T-helper 22 cell (primary cell): ENCODE results near the gene NHLRC2.

ENCODE experiments used
- DNase-seq: peaks from one replicate; pipeline ENCODE4 v3.0.0-alpha.2; 2020; ENCODE audit warnings: low read depth

NHLRC2 gene

GRCh38 chr10:113865901-113866300, 11.4 kb downstream of the NHLRC2 start:
- no peak for DNase-seq

DNA sequence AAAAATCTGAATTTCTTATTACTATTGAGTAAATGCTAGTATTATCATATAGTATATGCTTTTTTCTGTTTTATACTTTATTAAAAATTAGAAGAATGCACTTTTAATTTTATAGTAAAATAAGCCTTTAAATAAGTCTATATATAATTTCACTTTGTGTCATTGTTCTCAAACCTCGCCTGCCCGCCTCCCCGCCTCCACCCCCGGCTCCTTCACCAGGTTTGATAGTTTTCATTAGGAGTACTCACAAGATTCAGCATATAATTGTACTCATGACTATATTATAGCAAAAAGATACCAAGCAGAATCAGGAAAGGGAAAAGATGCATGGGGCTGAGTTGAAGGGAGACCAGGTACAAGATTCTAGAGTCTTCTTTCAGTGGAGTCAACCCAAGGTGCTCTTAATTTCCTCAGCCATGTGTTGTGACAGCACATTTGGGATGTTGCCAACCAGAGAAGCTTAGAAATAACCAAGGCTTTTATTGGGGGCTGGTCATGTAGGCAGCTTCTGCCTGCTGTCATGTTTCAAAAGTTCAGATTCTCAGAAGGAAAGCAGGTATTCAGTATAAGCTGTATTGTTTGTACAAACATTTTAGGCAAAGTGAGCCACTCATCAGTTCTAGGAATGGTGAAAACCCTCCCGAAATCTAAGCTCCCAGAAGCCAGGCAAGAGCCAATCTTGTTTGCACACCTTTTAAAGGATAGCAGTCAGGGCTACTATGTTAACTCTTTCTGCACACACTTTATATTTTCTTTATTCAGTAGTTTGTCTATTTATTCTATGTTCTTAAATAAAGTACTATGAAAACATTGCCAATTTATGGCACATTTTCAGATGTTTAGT, 12.3 kb downstream of the NHLRC2 start:
- no peak for DNase-seq

GRCh38 chr10:113867904-113868303, 13.4 kb downstream of the NHLRC2 start:
- no peak for DNase-seq

- DNase-seq = no peak
Measured at GRCh38 chr10:113869789-113870188, 15.3 kb downstream of the NHLRC2 start.

DNA sequence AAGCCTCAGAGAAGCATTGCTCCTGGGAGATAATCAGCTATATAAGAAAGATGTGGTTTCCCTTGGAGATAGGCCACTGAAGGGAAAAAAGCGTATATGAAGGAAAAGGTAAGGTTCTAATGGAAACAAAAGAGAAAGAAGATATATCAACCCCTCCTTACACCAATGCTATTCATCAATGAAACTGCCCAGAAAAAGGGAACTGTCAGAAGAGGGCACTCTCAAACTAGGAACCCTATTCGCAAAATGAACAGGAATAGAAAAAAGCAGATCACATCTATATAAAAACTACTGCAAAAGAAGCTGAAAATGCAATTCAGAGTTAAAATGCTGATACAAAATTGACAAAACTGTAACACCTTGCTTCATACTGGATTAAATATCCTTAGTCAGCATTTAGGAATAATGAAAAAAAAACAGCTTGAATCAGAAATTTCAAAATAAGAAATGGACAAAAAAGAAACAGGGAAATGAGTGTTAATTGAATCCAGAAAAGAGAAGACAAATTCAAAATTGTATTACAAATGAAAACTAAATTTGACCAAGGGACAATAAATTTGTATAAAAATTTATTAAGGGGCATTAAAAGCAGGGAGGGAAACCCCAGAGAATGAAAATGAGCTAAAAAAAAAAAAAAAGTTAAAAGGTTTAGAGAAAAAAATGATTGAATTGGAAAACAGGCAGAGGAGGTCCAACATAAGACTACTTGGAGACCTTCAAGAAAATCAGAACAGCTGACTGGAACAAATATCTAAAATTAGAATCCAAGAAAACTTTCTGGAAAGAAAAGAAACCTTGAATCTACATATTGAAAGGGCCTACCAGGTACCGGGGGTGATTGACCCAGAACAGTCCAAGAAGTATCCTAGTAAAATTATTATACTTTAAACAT, 17.9 kb downstream of the NHLRC2 start:
- DNase-seq = no peak

GRCh38 chr10:113875212-113875611, 20.8 kb downstream of the NHLRC2 start:
- DNase-seq = no peak

GRCh38 chr10:113876461-113876860, 22.0 kb downstream of the NHLRC2 start:
- DNase-seq = no peak

GRCh38 chr10:113879691-113880090, 25.2 kb downstream of the NHLRC2 start:
- DNase-seq = no peak

DNA sequence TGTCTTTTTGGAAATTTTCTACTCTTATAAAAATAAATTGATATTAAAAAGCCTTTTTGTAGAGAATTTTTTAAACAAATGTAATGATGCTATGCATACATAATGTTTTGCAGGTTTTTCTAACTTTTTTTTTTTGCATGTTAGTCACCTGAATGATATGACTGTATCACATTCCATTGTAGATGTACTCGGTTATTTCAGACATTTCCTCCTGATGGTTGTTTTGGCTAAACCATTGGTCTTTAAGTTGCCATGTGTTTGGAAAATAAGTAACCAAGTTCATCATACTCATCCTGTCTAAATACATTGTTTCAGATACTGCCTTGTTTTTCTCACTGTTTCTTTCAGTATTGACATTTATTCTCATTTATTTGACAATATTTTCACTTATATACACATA, 25.8 kb downstream of the NHLRC2 start:
- DNase-seq = no peak

DNA sequence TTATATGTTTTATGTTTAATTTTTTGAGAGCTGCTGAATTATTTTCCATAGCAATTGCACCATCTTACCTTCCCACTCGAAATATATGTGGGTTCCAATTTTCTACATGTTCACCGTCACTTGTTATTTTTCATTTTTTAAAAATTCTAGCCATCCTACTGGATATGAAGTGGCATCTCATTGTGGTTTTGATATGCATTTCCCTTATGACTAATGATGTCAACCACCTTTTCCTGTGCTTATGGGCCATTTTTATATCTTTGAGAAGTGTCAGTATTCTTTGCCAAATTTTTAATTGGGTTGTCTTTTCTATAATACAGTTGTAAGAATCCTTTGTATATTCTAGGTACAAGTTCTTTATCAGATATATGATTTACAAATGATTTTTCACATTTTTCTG, 27.8 kb downstream of the NHLRC2 start:
- DNase-seq = no peak

DNA sequence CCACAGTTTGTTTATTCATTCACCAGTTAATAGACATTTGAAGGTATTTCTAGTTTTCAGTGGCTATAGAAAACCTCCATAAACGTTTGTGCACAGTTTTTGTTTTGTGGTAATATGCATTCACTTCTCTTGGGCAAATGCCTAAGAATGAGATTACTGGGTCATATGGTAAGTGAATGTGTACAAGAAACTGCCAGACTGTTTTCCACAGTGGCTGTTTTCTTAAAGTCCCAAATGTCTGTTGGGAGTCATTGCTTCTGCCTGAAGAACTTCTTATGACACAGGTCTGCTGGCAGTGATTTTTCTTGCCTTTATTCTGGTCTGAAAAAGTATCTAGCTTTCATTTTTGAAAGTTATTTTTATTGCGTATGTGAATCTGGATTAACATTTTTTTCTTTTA, 35.5 kb downstream of the NHLRC2 start:
- DNase-seq = no peak

DNA sequence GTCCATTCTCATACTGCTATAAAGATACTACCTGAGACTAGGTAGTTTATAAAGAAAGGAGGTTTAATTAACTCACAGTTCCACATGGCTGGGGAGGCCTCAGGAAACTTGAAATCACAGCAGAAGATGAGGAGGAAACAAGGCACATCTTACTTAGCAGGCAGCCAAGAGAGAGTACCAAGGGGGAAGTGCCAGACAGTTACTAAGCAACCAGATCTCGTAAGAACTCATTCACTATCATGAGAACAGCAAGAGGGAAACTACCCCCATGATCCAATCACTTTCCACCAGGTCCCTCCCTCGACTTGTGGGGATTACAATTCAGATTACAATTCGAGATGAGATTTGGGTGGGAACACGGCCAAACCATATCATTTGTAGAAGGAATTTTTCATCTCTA, 36.3 kb downstream of the NHLRC2 start:
- DNase-seq = no peak

DNA sequence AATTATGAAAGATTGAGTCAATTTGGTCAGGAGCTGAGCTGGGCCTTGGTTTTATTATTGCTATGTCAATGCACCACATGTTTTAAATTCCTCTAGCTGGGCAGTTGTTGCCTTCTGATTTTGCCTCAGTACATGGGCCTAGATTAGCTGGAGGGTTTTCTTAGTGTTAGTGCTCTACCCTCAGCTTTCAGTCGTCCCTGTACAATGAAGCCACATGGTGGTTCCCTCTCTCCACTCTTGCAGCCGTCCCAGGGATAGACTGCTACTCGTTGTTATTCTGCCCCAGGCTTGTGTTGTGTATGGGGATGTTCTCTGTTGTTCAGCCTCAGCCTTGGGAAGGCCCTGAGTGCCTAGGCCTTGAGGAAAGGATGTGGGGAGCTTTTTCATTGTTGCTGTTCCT, 37.0 kb downstream of the NHLRC2 start:
- DNase-seq = no peak

DNA sequence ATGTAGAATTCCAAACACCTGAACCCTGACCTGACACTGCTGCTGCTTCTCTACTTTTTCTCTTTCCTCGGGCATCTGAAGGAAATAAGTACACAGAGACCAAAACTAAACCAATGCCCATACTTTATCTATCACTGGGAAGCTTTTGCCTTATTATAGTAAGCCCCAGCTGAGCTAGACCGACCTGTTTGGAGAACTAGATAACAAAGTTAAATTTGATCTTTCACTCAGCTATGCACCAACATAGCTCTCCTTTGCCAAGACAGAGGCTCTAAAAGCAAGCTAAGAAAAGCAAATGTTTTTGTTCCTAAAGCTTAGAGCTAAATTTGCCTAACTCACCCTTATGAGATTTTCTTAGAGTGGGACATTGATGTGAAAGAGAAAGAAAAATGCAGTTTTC, 39.1 kb downstream of the NHLRC2 start:
- DNase-seq = no peak

- DNase-seq = no peak
Measured at GRCh38 chr10:113894581-113894980, 40.1 kb downstream of the NHLRC2 start.

GRCh38 chr10:113895018-113895417, 40.6 kb downstream of the NHLRC2 start:
- no peak for DNase-seq

GRCh38 chr10:113897693-113898618, 43.5 kb downstream of the NHLRC2 start:
- DNase-seq = no peak

DNA sequence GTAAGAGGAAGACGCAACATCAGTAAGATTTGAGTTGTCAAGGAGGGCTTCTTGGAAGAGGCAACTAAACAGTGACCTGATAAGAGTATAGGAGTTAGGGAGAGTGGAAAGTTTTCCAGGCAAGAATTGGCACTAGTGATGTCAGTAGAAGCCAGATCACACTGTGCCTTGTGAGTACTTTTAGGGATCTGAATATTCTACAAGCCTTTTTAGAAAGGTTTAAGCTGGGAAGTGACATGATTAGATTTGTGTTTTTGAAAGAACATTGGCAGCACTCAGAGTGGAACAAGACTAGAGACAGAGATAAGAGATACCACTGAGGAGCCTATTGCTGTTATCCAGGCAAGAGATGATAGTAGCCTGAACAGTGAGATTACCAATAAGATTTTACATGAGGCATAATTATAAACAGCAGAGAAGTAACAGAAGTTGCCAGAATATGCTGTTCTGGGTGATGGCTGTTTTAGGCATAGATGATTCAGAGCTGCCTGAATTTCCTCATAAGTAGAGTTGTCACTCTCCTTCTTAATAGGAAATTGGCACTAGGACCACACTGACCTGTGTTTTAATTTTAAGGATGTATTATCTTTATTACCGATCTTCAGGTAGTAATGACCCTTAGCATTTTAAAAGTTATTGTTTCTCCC, 45.6 kb downstream of the NHLRC2 start:
- DNase-seq = no peak

DNA sequence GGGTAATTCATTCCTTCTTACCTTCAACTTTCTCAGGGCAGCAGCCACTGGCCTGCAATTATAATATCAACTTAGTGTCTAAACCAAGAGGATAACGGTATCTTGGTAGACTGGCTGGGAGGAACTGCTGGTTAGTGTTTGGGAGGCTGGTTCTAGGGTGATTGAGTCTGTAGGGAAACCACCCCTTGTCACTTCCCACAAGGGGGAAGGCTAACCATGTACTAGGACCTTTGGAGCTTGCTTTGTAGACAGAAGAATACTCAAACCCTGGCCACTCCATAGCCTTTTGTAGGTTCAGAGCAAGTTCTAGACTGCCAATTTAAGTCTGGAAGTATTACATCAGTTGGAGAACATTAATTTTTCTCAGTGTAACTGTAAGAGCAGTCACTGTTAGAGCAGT, 51.3 kb downstream of the NHLRC2 start:
- no peak for DNase-seq

GRCh38 chr10:113907166-113907565, 52.7 kb downstream of the NHLRC2 start:
- DNase-seq = no peak

- no peak for DNase-seq
Measured at GRCh38 chr10:113908236-113908635, 53.8 kb downstream of the NHLRC2 start.

DNA sequence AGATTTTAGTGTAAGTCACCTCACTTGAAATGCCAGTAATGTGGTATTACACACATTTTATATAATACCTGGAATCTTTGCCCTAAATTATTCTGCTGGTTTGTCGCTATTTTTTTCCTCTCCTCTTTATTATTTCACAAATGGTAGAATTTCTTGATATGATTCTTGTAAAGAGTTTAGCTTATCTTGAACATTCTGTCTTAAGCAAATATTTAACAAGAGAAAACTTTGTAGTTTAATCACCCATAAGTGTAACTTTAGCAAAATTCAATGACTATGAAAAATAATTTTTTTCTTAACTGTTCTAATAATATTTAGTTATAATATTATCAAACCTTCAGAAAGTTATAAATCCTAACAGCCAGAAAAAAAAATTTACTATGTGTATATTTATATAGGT, 56.7 kb downstream of the NHLRC2 start:
- no peak for DNase-seq
